Measurements from ENCODE around the gene RTN3.

DNA sequence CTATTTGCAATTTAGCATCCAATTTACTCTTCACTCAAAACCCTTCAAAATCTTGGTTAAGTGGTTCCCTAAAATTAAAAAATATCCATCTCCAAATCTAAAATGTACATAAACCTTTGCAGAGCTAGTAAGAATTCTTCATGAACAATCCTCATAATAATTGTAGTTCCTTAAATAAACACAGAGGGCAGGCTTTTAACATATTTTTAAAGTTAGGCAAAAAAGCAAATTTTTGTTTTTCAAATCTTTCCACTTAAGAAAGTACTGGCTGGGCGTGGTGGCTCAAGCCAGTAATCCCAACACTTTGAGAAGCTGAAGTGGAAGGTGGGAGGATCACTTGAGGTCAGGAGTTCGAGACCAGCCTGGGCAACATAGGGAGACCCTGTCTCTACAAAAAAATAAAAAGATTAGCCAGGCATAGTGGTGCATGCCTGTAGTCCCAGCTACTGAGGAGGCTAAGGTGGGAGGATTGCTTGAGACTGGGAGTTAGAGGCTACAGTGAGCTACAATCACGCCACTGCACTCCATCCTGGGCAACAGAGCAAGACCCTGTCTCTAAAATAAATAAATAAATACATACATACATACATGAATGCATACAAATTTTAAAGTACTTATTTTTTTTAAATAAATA, 42.0 kb upstream of the RTN3 start:
- no peak for TF ChIP-seq POLR2A (IDR thresholded peaks at IDR 0.05)
- TF ChIP-seq CTCF (IDR thresholded peaks at IDR 0.05): peak in 2 of 3 experiments; percentile 33 to 57
